Measurements from ENCODE around the gene DPF3.

DPF3 gene

DNA sequence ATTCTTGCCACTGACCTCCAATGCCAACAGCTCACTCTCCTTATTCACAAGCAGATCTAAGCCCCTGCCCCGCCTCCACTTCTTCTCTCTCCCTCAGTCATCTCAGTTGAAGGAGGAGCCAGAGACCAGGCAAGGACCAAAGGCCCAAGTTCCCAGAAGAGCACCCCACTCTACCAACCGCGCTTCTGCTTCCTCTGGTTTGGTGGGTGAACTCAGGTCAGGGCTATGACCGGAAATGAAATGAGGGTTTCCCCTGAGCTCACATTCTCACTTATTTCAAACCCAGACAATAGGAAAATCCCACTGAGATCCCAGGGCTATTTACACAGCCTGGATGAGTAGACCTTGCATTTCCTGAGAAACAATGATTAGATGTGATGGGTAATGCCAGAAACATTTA is 9.9 kb downstream of the DPF3 start:
- no peak overlapping the region for H3K4me2 ChIP-seq (ENCODE audit: low read depth, low read length)
- TF ChIP-seq CTCF (IDR thresholded peaks at IDR 0.05; ENCODE audit: low read length) = no peak
- TF ChIP-seq EZH2phosphoT487 (IDR thresholded peaks at IDR 0.05; ENCODE audit: low read length) = no peak
- no peak for TF ChIP-seq EZH2 (optimal IDR thresholded peaks at IDR 0.05; ENCODE audit: low read depth, low read length)
- H4K20me1 ChIP-seq (ENCODE audit: insufficient read depth, low read length) = no peaks in the 10 kb centered on the region
- H3K27ac ChIP-seq (ENCODE audit: low read length) = no peak overlapping the region
- no peaks in the 10 kb centered on the region for H3K9me2 ChIP-seq (replicated peaks; ENCODE audit: insufficient read depth, low read length)
- DNase-seq = no peak
- peaks cover 98% of the 10 kb centered on the region for H3K79me2 ChIP-seq (ENCODE audit: low read length)
- H3K4me3 ChIP-seq (ENCODE audit: low read length) = no peak overlapping the region
- no peaks in the 10 kb centered on the region for H3K27me3 ChIP-seq (replicated peaks; ENCODE audit: insufficient read depth, low read length)
- no peak overlapping the region for H3K9ac ChIP-seq (ENCODE audit: low read length)
- no peaks in the 10 kb centered on the region for H3K9me3 ChIP-seq (replicated peaks; ENCODE audit: insufficient read depth, low read length)
- peaks cover 19% of the 10 kb centered on the region for H3K4me1 ChIP-seq (ENCODE audit: low read length)
- H3F3A ChIP-seq (ENCODE audit: insufficient read depth, low read length) = peaks cover 8% of the 10 kb centered on the region
- no peak overlapping the region for H2AFZ ChIP-seq (ENCODE audit: low read length)
- H3K36me3 ChIP-seq (replicated peaks; ENCODE audit: insufficient read depth, low read length) = no peaks in the 10 kb centered on the region

- Histone ChIP-seq H3F3A (ENCODE audit: insufficient read depth, low read length) (no peaks in the 10 kb centered on the region), H4K20me1 (ENCODE audit: insufficient read depth, low read length) (no peaks in the 10 kb centered on the region), H3K4me2 (ENCODE audit: low read depth, low read length) (no peak overlapping the region), H3K27me3 (replicated peaks; ENCODE audit: insufficient read depth, low read length) (no peaks in the 10 kb centered on the region), H3K4me1 (ENCODE audit: low read length) (peaks cover 11% of the 10 kb centered on the region), H3K4me3 (ENCODE audit: low read length) (no peak overlapping the region), H3K9me2 (replicated peaks; ENCODE audit: insufficient read depth, low read length) (no peaks in the 10 kb centered on the region), H2AFZ (ENCODE audit: low read length) (no peak overlapping the region), H3K27ac (ENCODE audit: low read length) (no peak overlapping the region), H3K79me2 (ENCODE audit: low read length) (peaks cover 98% of the 10 kb centered on the region), H3K9me3 (replicated peaks; ENCODE audit: insufficient read depth, low read length) (no peaks in the 10 kb centered on the region), H3K36me3 (replicated peaks; ENCODE audit: insufficient read depth, low read length) (no peaks in the 10 kb centered on the region), H3K9ac (ENCODE audit: low read length) (no peak overlapping the region)
- TF ChIP-seq EZH2phosphoT487 (IDR thresholded peaks at IDR 0.05; ENCODE audit: low read length) (no peak), CTCF (IDR thresholded peaks at IDR 0.05; ENCODE audit: low read length) (no peak), EZH2 (optimal IDR thresholded peaks at IDR 0.05; ENCODE audit: low read depth, low read length) (no peak)
- no peak for DNase-seq
Measured at GRCh38 chr14:72883109-72883508, 10.8 kb downstream of the DPF3 start.

DNA sequence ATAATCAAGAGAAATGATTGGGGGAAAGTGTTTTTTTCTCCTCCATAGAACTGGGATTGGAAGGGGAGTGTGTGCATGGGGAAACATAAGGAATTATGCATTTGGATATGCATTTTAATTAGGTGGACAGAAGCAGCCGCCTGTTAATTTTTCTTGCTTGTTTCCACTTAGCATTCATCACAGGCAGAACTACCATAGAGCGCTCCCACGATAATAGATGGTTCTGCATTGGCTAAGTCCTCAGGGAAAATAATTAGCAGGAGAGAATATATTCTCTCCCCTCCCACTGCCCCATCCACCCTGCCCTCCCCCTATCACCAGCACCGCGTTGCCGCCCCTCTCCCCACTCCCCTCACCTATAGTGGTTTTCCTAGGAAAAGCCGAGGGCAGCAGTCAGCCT is 11.4 kb downstream of the DPF3 start:
- Histone ChIP-seq H3K9me3 (replicated peaks; ENCODE audit: insufficient read depth, low read length) (no peaks in the 10 kb centered on the region), H2AFZ (ENCODE audit: low read length) (no peak overlapping the region), H3K9me2 (replicated peaks; ENCODE audit: insufficient read depth, low read length) (no peaks in the 10 kb centered on the region), H3F3A (ENCODE audit: insufficient read depth, low read length) (no peaks in the 10 kb centered on the region), H3K4me2 (ENCODE audit: low read depth, low read length) (no peak overlapping the region), H3K36me3 (replicated peaks; ENCODE audit: insufficient read depth, low read length) (no peaks in the 10 kb centered on the region), H3K4me3 (ENCODE audit: low read length) (no peak overlapping the region), H3K27me3 (replicated peaks; ENCODE audit: insufficient read depth, low read length) (no peaks in the 10 kb centered on the region), H3K4me1 (ENCODE audit: low read length) (peaks cover 5% of the 10 kb centered on the region), H4K20me1 (ENCODE audit: insufficient read depth, low read length) (no peaks in the 10 kb centered on the region), H3K79me2 (ENCODE audit: low read length) (peaks cover 98% of the 10 kb centered on the region), H3K27ac (ENCODE audit: low read length) (no peak overlapping the region), H3K9ac (ENCODE audit: low read length) (no peak overlapping the region)
- TF ChIP-seq EZH2 (optimal IDR thresholded peaks at IDR 0.05; ENCODE audit: low read depth, low read length) = no peak
- TF ChIP-seq EZH2phosphoT487 (IDR thresholded peaks at IDR 0.05; ENCODE audit: low read length) = no peak
- TF ChIP-seq CTCF (IDR thresholded peaks at IDR 0.05; ENCODE audit: low read length) = no peak
- DNase-seq = no peak
